Stimulated activated CD8-positive, alpha-beta memory T cell treated with anti-CD3 and anti-CD28 coated beads, Interleukin-7, amount 100 ng/mL, for 24 hours (primary cell): ENCODE measurements around the gene SDCBP2.

Experiments
- DNase-seq: peaks from one replicate; pipeline ENCODE4 v3.0.0-alpha.2; 2020; ENCODE audit warnings: low read depth

Gene SDCBP2

DNA sequence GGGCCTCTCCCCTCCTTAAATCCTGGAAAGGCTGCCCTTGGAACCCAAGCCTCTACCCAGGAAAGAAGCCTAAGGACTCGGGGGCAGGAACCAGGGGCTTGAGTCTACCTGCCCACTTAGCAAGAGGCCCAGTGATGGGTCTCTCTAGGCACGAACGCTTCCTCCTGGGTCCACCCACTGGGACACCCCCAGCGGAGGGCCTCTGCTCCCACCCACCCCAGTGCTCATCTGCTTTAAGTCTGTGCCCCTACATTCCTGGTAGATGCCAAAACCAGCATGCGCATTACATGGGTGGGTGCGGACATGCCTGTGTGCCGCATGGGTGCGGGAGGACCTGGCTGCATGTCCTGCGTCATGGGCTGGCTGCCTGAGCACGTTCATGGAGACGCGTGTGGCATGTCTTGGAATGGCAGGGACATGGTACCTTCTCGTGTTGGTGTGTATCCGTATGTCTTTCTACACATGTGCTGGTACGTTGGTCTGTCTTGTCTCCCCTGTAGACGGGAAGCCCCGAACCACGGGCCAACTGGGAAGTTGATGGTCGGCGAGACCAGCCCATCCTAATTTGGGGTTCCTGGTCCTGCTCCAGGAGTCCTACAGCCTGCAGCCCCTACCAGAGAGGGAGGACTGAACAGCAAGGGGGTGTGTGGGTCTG, 33.5 kb downstream of the SDCBP2 start:
- DNase-seq = no peak

DNA sequence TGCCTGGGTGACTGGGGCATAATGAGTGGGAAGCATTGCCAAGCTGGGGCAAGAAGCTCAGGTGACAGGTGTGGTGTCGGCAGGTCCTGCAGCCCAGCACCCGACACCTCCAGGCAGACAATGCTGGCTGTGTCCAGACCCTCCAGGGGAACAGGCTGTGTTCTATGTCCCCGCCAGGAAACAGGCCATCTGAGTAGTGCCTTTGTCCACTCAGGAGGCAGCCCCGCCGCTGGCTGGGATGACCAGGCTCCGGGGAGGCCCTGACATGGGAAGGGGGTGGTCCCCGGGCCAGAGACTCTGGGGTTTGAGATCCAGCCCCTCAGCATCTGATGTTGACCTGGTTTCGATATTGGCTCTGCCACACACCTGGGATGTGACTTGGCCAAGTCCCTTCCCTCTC, 34.4 kb downstream of the SDCBP2 start:
- DNase-seq = no peak

DNA sequence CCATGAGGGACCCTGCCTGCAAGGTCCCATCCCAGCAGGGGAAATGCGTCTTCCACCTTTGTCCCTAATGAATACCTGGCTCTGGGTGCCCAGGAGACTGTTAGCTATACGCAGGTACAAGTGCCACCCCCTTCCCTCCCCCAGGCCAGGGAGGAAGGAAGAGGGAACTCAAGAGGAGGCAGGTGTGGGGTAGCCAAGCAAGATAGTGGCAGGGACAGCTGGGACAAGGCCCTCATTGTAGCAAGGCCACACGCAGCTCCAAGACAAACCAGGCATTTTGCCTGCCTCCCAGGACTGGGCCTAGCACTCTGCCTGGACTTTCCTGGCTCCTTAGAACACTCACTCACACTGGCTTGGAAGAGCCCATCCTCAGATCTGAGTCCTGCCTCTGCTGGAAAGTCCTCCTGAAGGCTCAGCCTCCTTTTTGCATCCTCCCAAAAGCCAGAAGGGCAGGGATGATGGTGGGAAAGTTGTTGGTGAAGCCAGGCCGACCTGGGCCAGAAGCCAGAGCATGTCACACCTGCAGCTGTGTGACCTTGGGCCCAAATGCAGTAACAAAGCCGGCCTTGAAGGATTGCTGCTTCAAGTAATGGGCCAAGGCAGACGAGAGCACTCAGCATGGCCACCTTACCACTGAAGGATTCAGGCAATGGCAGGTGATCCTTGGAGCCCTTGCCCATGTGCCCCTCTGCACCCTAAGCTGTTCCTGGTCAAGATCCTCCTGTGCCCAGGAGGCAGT, 35.1 kb downstream of the SDCBP2 start:
- no peak for DNase-seq

DNA sequence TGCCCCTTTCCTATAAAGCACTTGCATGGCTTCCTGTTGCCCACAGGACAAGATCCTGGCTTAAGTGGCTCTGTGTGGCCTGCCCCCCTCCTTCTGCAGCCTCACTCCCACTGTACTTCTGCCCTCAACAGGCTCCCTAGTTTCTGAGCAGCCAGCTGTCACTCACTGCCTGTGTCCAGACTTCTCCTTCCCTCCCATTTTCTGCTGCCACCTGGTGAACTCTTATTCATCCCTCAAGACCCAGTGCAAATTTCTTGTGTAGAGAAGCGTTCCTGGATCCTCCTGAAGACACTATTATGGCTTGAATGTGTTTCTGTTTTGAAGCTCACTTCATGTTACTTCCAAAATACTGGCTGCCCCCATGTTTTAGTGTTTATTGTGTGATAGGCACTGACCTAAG, 36.3 kb downstream of the SDCBP2 start:
- DNase-seq = no peak

DNA sequence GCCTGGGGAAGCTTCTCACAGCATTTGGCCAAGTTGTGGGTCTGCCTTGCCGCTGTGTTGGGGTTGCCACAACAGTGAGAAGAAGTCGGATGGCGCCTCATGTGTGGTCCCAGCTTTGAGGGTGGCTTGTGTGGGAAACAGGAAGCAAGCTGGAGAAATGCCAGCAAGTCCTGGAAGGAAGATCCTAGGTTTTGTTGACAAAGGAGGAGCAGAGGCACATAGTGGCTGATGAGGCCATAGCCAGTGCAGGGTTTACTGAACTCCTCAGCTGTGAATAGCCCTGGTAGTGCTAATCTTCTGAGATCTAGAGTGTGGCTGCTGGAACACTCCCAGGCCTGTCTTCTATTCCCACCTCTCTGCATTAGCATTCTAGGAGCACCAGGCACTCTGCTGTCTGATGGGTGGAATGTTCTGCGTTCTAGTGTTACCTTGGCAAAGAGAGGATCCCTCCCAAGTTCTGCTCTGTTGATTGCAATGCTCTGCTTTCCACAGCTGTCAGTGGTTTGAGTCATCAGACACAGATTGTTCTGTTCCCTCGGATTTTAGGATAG, 37.7 kb downstream of the SDCBP2 start:
- DNase-seq = no peak

DNA sequence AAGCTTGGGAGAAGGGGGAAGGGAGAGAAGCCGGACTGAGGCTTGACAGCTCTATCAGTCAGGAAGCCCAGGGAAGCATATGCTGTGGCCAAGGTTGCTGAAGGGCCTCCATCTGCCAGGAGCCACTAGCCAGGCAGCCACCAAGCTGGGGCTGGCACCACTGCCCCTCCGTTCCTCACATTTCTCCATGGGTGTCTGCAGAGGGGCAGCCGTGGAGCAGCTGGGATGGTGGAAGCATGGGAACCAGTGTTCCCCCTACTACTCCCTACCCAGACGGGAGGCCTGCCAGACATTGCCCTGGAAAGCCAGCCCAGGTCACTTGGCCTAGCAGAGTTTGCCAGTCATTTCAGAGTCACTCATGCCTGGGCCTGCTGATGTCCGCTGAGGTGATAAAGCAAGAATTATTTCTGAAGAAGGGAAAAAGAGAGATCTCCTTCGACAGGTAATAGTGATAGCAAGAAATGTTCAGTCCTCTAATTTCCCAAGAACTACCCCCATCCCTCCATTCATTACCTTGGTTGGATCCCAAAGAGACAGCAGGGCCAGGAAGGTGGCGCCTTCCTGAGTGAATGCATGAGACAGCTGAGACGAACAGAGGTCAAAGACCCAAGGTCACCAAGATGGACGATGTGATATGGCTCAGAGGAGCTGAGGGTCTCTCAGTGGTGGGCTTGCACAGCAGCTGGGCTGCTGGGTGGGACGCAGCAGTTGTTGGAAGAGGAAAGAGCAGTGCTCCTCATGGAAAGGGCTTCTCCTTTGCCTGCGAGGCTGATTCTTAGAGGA, 41.0 kb downstream of the SDCBP2 start:
- no peak for DNase-seq

DNA sequence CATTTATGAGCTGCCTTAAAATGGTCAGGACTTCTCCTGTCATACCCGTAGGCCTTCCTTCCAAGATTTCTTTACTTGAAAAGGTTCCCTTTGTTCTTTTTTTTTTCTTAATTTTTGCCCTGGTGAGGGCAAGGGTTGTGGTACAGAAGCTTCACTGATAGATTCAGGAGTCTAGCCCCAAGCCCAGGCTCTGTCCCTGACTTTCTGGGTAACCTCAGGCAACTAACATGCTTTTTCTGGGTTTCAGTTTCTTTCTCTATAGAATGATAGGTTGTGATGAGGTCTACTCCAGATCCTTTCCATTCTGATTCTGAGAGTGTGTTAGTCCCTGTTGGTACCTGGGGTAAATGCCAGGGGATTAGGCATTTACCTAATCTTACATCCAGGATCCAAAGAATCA, 41.6 kb downstream of the SDCBP2 start:
- DNase-seq = no peak

DNA sequence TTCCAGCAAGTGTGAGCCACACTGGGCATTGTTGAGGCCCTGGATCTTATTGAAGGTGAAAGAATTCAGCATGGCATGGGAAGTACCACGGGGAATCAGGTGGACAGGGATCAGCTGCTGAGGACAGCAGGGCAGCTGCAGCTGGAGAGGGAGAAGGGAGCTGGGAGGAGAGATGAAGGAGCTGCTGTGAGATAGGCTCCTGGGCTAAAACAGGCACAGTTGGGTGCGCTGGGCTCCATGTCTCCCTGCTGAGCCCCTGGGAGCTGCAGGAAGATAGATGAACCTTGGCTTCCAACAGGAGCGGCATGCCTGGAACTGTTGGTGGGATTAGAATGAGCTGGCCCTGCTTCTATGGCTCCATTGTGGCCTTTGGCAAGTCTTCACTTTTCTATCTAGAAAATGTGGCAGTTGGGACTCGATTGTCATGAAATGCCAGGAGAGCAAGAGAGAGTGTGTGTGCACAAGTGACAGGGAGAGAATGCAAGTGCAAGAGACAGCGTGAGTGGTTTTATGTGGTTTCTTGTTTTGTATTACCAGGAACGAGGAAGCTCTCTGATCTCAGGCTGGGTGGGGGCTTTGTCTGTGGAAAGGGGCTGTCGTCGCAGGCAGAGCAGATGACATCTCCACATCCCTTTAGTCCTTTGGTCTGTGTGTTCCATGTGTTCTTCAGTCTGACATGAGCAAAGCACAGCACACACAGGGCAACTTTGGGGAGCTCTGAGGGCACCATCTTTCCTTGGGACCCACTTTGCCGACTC, 42.5 kb downstream of the SDCBP2 start:
- DNase-seq = no peak

DNA sequence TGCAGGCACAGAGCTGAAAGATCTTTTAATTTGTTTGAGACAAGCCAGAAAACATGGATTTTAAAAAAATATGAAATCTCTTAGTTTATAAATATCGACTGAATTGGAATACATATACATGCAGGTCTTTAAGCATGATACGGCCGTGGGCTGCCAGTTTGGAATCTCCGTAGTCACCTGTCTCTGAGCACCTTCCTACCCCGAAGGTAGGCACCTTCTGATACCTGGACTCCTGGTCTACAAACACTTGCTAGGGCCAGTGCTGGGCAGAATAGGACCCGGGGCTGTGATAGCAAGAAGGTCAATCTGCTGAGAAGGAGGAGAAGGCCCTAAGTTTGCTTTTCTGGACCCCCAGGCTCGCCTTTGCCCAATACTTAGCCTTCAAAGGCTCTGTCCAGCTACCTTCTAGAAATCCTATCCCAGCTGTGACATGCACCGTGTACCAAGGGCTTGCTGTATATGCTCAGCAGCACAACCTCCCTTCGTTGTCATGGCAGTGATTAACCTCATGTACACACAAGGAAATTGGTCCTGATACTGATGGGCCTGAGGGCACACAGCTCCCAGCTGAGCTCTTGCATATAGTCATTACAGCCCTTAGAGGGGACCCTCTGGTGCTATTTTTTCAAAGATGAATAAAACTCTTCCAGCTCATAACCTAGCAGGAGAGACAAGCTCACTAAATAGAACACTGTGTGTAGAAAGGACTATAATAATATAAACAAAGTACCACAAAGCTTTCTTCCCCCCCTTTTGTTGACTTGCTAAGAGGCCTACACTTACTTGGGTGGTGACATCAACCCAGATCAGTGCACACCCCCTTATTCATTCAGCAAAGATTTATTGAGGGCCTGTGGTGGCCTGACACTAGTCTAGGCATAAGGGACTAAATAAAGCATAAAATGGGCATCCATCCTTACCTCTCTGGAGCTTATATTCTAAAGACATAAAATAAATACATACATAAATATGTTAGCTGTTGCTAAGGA, 45.1 kb downstream of the SDCBP2 start:
- no peak for DNase-seq

DNA sequence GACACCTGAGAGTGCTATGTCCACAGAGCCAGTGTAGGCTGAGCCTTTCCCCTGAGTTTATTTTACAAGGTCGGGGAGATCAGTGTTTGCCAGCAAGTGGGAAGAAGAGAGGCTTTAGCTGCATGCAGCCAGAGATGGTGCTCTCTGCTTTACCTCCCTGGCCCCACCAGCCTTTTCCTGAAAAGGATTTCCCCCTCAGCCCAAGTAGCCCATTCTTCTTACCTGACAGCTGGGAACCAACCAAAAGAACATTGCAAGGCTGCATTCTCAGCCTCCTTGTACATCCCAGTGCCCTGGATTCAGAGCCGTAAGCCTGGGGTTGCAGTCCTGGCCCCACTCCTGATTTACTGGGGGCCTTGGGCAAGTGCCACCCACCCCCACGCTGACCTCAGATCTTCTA, 46.0 kb downstream of the SDCBP2 start:
- DNase-seq = no peak

DNA sequence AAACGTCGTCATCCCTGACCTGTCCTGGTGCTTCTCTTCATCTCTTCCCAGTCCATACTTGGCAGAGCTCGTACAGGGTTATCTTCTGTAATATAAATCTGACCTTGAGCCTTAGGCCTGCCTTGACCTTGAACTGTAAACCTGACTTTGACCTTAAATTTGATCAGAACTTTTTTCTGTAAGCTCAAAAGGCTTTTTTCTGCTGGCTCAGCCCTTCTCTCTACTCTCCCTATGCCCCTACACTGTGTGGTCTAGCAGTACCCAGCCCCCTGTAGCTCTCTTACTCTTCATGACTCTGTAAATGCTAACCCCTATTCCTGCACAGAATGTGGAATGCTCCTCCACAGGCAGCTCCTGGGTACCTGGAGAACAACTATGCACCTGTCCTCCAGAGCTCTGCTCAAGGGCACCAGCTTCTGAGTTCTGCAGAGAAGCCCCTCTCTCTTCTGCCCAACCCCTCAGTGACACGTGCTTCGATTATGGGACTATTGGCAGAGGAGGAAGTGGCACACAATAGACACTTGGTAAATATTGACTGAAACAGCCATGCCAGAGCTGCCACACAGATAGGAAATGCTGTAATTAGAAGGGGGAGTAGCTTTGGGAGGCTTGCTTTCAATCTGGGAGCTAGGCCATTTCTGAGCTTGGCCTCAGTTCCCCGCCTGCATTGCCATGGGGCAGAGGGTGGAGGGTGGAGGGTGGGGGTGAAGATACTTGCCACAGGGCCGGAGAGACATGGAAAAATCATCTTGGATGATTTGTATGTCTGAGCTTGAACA, 47.5 kb downstream of the SDCBP2 start:
- no peak for DNase-seq

DNA sequence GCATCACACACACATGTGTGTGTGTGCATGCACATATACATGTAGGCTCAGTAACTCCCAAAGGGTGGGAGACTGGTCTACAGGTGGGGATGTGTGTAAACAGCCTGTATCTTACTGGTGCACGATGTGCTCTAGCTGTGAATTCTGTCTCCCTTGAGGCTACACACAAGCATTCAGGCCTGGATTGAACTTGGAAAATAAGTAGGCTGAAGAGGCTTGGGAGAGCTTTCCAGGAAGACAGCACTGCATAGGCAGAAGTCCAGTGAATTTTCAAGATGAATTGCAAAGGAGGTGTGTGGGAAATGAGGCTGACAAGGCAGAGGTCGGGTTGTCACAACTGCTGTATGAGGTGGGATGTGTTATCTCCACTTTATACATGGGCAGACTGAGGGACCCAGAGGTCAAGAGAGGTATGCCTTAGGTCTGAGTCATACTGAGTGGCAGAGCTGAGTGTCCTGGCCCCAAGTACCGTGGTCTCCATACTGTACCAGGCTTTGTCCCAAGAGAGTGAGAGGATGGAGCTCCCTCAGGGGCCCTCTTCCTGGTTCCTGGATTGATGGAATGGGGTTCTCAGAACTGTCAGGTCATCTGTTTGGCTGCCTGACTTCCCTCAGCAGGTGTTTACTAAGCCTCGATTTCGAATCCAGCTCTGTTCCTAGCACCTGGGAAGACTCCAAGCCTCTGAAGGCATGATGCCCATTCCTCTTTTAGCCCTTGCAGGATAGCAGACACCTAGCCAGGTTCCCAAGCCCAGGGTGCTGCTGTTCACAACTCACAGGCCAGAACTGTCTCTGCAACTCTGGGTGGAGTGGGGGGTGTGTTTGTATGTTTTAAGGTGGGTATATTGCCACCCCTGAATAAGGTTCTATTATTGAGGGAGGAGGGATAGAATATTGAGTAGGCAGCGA, 48.5 kb downstream of the SDCBP2 start:
- no peak for DNase-seq

DNA sequence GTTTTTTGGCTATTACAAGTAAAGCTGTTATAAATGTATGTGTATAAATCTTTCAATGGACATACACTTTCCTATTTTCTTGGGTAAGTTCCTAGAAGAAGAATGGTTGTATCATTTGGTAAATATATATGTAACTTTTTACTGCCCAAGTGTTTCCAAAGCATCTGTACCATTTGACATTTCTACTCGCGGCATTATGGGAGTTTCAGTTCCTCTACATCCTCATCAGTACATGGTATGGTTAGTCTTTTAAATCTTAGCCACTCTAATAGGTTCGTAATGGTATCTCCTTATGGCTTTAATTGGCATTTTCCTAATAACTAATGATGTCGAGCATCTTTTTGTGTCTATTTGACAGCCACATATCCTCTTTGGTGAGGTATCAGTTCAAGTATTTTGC, 49.9 kb downstream of the SDCBP2 start:
- DNase-seq = no peak

DNA sequence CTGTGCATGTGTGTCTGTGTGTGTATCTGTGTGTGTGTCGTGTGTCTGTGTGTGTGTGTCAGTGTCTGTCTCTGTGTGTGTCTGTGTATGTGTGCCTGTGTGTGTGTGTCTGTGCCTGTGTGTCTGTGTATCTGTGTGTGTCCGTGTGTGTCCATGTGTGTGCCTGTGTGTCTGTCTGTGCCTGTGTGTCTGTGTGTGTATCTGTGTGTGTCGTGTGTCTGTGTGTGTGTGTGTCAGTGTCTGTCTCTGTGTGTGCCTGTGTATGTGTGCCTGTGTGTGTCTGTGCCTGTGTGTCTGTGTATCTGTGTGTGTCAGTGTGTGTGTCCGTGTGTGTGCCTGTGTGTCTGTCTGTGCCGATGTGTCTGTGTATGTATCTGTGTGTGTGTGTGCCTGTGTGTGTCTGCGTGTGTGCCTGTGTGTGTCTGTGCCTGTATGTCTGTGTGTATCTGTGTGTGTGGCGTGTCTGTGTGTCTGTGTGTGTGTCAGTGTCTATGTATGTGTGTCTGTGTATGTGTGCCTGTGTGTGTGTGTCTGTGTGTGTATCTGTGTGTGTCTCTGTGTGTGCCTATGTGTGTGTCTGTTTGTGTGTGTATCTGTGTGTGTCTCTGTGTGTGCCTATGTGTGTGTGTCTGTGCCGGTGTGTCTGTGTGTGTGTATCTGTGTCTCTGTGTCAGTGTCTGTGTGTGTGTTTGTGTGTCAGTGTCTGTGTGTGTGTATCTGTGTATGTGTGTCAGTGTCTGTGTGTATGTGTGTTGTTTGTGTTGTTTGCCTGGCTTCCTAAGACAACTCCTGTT, 51.2 kb downstream of the SDCBP2 start:
- no peak for DNase-seq

DNA sequence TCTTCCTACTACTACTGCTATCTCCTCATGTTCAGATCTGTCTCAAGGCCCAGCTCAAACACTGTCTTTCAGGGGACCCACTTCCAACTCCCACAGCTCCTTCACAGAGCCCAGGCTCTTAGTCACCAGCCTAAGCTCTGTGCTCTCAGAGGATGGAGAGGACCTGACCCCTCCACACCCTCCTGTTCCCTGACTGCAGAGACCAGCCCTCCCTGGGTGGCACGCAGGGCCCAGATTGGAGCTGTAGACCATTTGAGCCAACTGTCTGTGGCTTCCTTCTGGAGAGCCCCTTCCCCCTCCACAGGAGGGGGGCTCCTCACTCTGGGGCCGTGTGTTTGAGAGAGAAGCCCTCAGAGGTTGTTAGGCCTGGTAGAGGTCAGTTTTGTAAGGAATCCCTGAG, 53.0 kb downstream of the SDCBP2 start:
- DNase-seq = no peak

DNA sequence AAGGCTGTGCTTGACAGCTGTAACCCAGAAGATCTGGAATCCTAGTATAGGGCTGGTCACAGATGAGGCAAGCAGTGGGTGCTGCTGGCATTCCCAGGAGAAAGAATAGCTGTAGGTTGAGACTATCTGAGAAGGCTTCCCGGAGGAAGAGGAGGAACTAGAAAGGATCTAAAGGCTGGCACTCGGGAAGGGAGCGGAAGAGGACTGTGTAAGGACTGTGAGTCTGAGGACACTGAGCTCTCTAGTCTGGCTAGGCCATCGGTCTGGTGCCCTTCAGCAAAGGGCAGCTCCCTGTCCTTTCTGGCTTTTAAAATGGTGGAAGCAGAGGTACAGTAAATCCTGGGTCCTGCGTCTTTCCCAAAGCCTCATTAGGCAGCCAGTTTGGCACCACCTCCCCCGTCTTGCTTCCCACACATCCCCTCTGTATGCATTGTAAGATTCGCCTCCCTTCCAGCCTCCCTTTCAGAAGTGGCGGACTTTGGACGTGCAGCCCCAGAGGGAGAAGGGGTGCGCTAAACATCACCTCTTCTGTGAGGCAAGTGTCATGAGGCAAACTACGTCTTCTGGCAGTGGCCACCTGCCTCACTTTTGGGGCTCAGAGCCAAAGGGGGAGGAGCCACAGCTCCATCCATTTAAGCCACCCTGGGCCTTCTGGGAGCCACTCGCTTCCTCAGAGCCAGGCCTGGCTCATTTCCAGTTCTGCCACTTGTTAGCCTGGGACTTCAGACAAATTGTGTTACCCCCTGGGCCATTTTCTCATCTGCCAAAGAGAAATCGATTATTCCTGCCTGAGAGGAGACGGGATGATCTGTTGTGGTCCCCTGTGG, 54.2 kb downstream of the SDCBP2 start:
- no peak for DNase-seq

DNA sequence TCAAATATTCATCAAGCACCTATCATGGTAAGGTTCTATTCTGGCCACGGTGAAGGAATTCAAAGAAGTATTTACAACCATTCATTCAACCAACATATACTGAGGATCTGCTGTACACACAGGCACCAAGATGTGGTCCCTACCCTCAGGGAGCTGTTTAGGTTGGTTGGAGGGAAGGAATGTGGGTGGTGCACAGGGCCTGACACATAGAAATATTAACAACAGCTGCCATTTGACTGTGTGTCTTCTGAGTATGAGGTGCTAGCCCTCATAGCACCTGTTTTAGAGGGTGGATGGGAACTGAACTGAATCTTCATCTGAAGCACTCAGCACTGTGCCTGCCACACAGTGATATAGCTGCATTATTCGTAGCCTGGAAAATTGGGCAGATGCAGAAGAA, 55.6 kb downstream of the SDCBP2 start:
- no peak for DNase-seq
